ENCODE results near the gene EPN2.

DNA sequence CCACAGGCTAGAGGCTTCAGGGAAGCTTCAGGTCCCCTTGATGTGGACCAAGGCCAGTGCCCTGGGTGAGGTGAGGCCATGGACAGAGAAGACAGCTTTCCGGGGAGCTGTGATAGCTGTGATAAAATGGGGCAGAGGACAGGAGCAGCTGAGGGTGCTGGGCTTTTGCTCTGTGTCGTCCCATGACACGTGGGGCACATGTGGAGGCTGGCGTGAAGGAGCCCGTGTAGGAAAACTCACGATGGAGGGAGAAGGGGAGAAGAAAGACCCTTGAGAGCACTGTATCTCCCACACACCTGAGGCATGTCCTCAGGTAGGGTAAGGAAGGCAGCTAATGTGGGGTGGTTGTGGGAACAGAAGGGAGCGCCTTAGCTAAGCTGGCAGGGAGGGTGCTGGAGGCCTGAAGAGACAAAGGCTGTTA lies 104.1 kb downstream of the EPN2 start:
- TF ChIP-seq, protein P1, sequence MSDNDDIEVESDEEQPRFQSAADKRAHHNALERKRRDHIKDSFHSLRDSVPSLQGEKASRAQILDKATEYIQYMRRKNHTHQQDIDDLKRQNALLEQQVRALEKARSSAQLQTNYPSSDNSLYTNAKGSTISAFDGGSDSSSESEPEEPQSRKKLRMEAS (IDR thresholded peaks at IDR 0.05; ENCODE audit: low read depth, low read length): no peak
- TF ChIP-seq ZSCAN29 (IDR thresholded peaks at IDR 0.05) (no peak), HDAC6 (IDR thresholded peaks at IDR 0.05; ENCODE audit: unreplicated experiment) (no peak), NR2C2 (IDR thresholded peaks at IDR 0.05; ENCODE audit: borderline replicate concordance, control insufficient read depth, insufficient read length, low read depth) (no peak), ZNF622 (IDR thresholded peaks at IDR 0.05) (no peak), RUNX3 (IDR thresholded peaks at IDR 0.05; ENCODE audit: low read length) (no peak), EZH2 (IDR thresholded peaks at IDR 0.05; ENCODE audit: borderline replicate concordance, control insufficient read depth, low read depth, low read length) (no peak)
- TF ChIP-seq, protein P2, sequence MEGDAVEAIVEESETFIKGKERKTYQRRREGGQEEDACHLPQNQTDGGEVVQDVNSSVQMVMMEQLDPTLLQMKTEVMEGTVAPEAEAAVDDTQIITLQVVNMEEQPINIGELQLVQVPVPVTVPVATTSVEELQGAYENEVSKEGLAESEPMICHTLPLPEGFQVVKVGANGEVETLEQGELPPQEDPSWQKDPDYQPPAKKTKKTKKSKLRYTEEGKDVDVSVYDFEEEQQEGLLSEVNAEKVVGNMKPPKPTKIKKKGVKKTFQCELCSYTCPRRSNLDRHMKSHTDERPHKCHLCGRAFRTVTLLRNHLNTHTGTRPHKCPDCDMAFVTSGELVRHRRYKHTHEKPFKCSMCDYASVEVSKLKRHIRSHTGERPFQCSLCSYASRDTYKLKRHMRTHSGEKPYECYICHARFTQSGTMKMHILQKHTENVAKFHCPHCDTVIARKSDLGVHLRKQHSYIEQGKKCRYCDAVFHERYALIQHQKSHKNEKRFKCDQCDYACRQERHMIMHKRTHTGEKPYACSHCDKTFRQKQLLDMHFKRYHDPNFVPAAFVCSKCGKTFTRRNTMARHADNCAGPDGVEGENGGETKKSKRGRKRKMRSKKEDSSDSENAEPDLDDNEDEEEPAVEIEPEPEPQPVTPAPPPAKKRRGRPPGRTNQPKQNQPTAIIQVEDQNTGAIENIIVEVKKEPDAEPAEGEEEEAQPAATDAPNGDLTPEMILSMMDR (IDR thresholded peaks at IDR 0.05 in 2 of 3, conservative IDR thresholded peaks at IDR 0.05 in 1 of 3; ENCODE audit: control insufficient read depth in 2 of 3, extremely low read depth in 1 of 3, insufficient read depth in 1 of 3, low read depth in 3 of 3, low read length in 3 of 3): no peak
- TF ChIP-seq, protein P3, sequence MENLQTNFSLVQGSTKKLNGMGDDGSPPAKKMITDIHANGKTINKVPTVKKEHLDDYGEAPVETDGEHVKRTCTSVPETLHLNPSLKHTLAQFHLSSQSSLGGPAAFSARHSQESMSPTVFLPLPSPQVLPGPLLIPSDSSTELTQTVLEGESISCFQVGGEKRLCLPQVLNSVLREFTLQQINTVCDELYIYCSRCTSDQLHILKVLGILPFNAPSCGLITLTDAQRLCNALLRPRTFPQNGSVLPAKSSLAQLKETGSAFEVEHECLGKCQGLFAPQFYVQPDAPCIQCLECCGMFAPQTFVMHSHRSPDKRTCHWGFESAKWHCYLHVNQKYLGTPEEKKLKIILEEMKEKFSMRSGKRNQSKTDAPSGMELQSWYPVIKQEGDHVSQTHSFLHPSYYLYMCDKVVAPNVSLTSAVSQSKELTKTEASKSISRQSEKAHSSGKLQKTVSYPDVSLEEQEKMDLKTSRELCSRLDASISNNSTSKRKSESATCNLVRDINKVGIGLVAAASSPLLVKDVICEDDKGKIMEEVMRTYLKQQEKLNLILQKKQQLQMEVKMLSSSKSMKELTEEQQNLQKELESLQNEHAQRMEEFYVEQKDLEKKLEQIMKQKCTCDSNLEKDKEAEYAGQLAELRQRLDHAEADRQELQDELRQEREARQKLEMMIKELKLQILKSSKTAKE (IDR thresholded peaks at IDR 0.05; ENCODE audit: low read depth, poor library complexity, severe bottlenecking): no peak
- TF ChIP-seq, protein P4, sequence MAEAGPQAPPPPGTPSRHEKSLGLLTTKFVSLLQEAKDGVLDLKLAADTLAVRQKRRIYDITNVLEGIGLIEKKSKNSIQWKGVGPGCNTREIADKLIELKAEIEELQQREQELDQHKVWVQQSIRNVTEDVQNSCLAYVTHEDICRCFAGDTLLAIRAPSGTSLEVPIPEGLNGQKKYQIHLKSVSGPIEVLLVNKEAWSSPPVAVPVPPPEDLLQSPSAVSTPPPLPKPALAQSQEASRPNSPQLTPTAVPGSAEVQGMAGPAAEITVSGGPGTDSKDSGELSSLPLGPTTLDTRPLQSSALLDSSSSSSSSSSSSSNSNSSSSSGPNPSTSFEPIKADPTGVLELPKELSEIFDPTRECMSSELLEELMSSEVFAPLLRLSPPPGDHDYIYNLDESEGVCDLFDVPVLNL (IDR thresholded peaks at IDR 0.05; ENCODE audit: low read depth, low read length): no peak

Measured in GM12878 (cell line).